GM12892 (cell line): ENCODE data around the gene HCRTR1.

Source experiments
- DNase-seq: peaks from one replicate; pipeline ENCODE4 v3.0.0; 2011; ENCODE audit not compliant: insufficient read length
- FAIRE-seq: peaks from 2 replicates; lab custom pipeline; 2011; peaks lifted over from hg19 to GRCh38; lab: Jason Lieb, UNC
- POLR2A ChIP-seq: IDR thresholded peaks from 2 replicates; pipeline ENCODE4 v1.6.1; 2011; ENCODE audit warnings: low read depth, low read length, control low read depth
- POLR2AphosphoS5 ChIP-seq: IDR thresholded peaks from 2 replicates; pipeline ENCODE4 v1.6.1; 2011; ENCODE audit warnings: low read depth, low read length, control low read depth
- TAF1 ChIP-seq: IDR thresholded peaks from 2 replicates; pipeline ENCODE4 v1.6.1; 2011; ENCODE audit warnings: low read depth, mild to moderate bottlenecking, control low read depth, low read length, borderline replicate concordance

The HCRTR1 gene

GRCh38 chr1:31671147-31671546 lies 53.7 kb downstream of the HCRTR1 start:
- no peak for DNase-seq
- TF ChIP-seq TAF1, result no peak
- TF ChIP-seq POLR2AphosphoS5, result no peak
- TF ChIP-seq POLR2A, result no peak
- no peak for FAIRE-seq

DNA sequence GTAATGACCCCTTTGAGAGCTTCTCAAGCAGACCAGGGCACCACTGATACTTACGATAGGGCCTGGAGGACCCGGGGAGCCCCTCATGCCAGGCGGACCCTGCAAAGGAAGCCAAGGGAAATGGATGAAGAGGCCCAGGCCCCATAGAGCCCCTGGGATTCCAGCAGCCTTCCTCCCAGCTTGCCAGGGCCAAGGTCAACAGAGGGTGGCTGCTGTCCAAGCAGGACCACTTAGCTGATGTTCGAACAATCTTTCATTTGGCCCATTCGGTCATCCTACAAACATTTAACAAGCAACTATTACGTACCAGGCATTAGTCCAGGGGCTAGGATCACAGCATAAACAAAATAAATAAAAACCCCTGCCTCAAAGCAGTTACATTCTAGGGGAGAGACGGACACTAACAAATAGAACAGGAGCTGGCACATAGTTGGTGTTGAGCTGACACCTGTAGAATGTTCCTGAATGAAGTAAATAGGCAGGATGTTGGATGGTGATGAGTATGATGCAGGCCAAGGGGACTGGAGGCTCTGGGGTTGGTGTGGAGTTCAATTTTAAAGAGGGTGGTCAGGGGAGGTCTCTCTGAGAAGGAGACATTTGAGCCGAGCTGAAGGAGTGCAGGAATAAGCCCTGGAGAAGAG lies 54.2 kb downstream of the HCRTR1 start:
- DNase-seq (no peak), FAIRE-seq (no peak)
- no peak for TF ChIP-seq POLR2AphosphoS5

GRCh38 chr1:31672986-31673385 lies 55.5 kb downstream of the HCRTR1 start:
- no peak for TF ChIP-seq TAF1
- no peak for TF ChIP-seq POLR2A
- TF ChIP-seq POLR2AphosphoS5, result no peak
- DNase-seq, result no peak
- no peak for FAIRE-seq

- FAIRE-seq, result no peak
- DNase-seq, result no peak
- no peak for TF ChIP-seq POLR2A
- TF ChIP-seq POLR2AphosphoS5, result no peak
- TF ChIP-seq TAF1, result no peak
These were observed 55.9 kb downstream of the HCRTR1 start for GRCh38 chr1:31673433-31673832.

- FAIRE-seq (no peak), DNase-seq (no peak)
- TF ChIP-seq POLR2A, result no peak
- no peak for TF ChIP-seq TAF1
- no peak for TF ChIP-seq POLR2AphosphoS5
These were observed 57.1 kb downstream of the HCRTR1 start for GRCh38 chr1:31674626-31675025.

GRCh38 chr1:31675161-31675560 lies 57.7 kb downstream of the HCRTR1 start:
- FAIRE-seq (no peak), DNase-seq (no peak)
- TF ChIP-seq TAF1, result no peak
- TF ChIP-seq POLR2AphosphoS5, result no peak
- no peak for TF ChIP-seq POLR2A

DNA sequence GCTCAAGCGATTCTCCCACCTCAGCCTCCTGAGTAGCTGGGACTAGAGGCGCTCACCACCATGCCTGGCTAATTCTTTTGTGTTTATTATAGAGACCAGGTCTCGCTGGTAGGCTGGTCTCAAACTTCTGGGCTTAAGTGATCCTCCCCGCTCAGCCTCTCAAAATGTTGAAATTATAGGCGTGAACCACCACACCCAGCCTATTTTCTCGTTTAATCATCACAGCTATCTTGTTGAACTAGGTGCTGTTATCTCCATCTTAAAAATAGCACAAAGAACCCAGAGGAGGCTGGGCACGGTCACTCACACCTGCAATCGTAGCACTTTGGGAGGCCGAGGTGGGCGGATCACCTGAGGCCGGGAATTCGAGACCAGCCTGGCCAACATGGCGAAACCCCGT lies 58.3 kb downstream of the HCRTR1 start:
- no peak for FAIRE-seq
- TF ChIP-seq TAF1, result no peak
- DNase-seq, result no peak
